HEK293T (cell line): Measurements from ENCODE around the gene CRTAC1.

ENCODE experiments used
- CTCF ChIA-PET: fragments of 350-600 bp; formaldehyde crosslinking; extraction: SDS; loops from one replicate; lab custom pipeline; 2021; ENCODE audit warnings: antibody characterized with exemption, inconsistent platforms; lab: Yijun Ruan, JAX
- POLR2A ChIA-PET: fragments of 350-600 bp; formaldehyde crosslinking; extraction: SDS; loops from one replicate; lab custom pipeline; 2020; ENCODE audit warnings: antibody characterized with exemption, inconsistent platforms; lab: Yijun Ruan, JAX
- DNase-seq: peaks from one replicate; pipeline ENCODE4 v3.0.0; 2012; ENCODE audit warnings: mixed read lengths; ENCODE audit errors: extremely low spot score
- ARNT ChIP-seq: fragments of 450-650 bp; IDR thresholded peaks from 2 replicates; pipeline ENCODE4 v1.6.1; 2017; ENCODE audit warnings: mild to moderate bottlenecking
- BHLHE40 ChIP-seq: fragments of 450-650 bp; IDR thresholded peaks from 2 replicates; pipeline ENCODE4 v1.6.1; 2016; ENCODE audit warnings: mild to moderate bottlenecking, moderate library complexity, borderline replicate concordance
- CTBP1 ChIP-seq: fragments of 450-650 bp; IDR thresholded peaks from 2 replicates; pipeline ENCODE4 v1.6.1; 2016; ENCODE audit warnings: borderline replicate concordance
- ELF4 ChIP-seq: fragments of 450-650 bp; IDR thresholded peaks from 2 replicates; pipeline ENCODE4 v1.6.1; 2017; ENCODE audit warnings: antibody characterized with exemption
- FOXA1 ChIP-seq: fragments of 450-650 bp; IDR thresholded peaks from 2 replicates; pipeline ENCODE4 v1.6.1; 2016; ENCODE audit warnings: mild to moderate bottlenecking
- FOXK2 ChIP-seq: fragments of 450-650 bp; IDR thresholded peaks from 2 replicates; pipeline ENCODE4 v1.6.1; 2016; ENCODE audit warnings: mild to moderate bottlenecking
- FOXM1 ChIP-seq: fragments of 450-650 bp; IDR thresholded peaks from 2 replicates; pipeline ENCODE4 v1.6.1; 2017; ENCODE audit warnings: mild to moderate bottlenecking, borderline replicate concordance
- HDGF ChIP-seq: fragments of 450-650 bp; IDR thresholded peaks from 2 replicates; pipeline ENCODE4 v1.6.1; 2017; ENCODE audit warnings: antibody characterized with exemption, borderline replicate concordance
- L3MBTL2 ChIP-seq: fragments of 450-650 bp; conservative IDR thresholded peaks from 2 replicates; pipeline ENCODE4 v1.6.1; 2016; ENCODE audit warnings: mild to moderate bottlenecking
- LEF1 ChIP-seq: fragments of 450-650 bp; IDR thresholded peaks from 2 replicates; pipeline ENCODE4 v1.6.1; 2017; ENCODE audit warnings: mild to moderate bottlenecking, borderline replicate concordance
- NFRKB ChIP-seq: fragments of 450-650 bp; IDR thresholded peaks from 2 replicates; pipeline ENCODE4 v1.6.1; 2016; ENCODE audit warnings: mild to moderate bottlenecking, moderate library complexity
- SP1 ChIP-seq: fragments of 450-650 bp; IDR thresholded peaks from 2 replicates; pipeline ENCODE4 v1.6.1; 2017
- SUZ12 ChIP-seq: fragments of 450-650 bp; IDR thresholded peaks from 2 replicates; pipeline ENCODE4 v1.6.1; 2016; ENCODE audit warnings: mild to moderate bottlenecking
- TARDBP ChIP-seq: fragments of 450-650 bp; IDR thresholded peaks from 2 replicates; pipeline ENCODE4 v1.6.1; 2016
- ZNF384 ChIP-seq: fragments of 450-650 bp; IDR thresholded peaks from 2 replicates; pipeline ENCODE4 v1.6.1; 2016
- TF ChIP-seq, protein P1 (sequence below): fragments of 450-650 bp; IDR thresholded peaks from 2 replicates; pipeline ENCODE4 v1.6.1; 2016

The CRTAC1 gene

GRCh38 chr10:97949462-97949861, 81.0 kb downstream of the CRTAC1 start:
- no peak for DNase-seq
- POLR2A ChIA-PET = no interaction called here
- no peak for TF ChIP-seq FOXM1
- no peak for TF ChIP-seq LEF1
- no peak for TF ChIP-seq CTBP1
- no peak for TF ChIP-seq ELF4
- no peak for TF ChIP-seq SP1
- TF ChIP-seq FOXA1 = no peak
- TF ChIP-seq ARNT = no peak
- no peak for TF ChIP-seq BHLHE40
- TF ChIP-seq ZNF384 = no peak
- TF ChIP-seq, protein P1, sequence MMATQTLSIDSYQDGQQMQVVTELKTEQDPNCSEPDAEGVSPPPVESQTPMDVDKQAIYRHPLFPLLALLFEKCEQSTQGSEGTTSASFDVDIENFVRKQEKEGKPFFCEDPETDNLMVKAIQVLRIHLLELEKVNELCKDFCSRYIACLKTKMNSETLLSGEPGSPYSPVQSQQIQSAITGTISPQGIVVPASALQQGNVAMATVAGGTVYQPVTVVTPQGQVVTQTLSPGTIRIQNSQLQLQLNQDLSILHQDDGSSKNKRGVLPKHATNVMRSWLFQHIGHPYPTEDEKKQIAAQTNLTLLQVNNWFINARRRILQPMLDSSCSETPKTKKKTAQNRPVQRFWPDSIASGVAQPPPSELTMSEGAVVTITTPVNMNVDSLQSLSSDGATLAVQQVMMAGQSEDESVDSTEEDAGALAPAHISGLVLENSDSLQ = no peak
- no peak for TF ChIP-seq HDGF
- TF ChIP-seq L3MBTL2 = no peak
- no peak for TF ChIP-seq TARDBP
- TF ChIP-seq SUZ12 = no peak
- CTCF ChIA-PET = interaction anchor here (0.6 kb wide), 1 partner anchor 90 kb away, joined by 3 read pairs; no protein-coding TSS in a partner anchor

DNA sequence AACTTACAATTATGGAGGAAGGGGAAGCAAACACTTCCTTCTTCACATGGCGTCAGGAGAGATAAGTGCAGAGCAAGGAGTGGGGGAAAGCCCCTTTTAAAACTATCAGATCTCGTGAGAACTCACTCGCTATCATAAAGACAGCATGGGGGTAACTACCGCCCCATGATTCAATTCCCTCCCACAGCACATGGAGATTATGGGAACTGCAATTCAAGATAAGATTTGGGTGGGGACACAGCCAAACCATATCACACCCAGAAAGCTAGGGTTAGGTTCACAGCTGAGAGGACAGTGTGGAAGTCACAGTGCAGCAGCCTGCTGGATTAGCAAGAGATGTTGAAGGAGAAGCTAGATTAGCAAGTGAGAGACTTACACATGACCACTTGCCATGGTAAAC, 81.6 kb downstream of the CRTAC1 start:
- no peak for DNase-seq
- POLR2A ChIA-PET = no interaction called here
- no peak for TF ChIP-seq HDGF
- no peak for TF ChIP-seq L3MBTL2
- TF ChIP-seq ARNT = no peak
- TF ChIP-seq FOXM1 = no peak
- TF ChIP-seq ZNF384 = no peak
- TF ChIP-seq TARDBP = no peak
- TF ChIP-seq BHLHE40 = no peak
- TF ChIP-seq, protein P1 = no peak
- no peak for TF ChIP-seq SP1
- no peak for TF ChIP-seq CTBP1
- TF ChIP-seq NFRKB = no peak
- TF ChIP-seq SUZ12 = no peak
- no peak for TF ChIP-seq FOXA1
- TF ChIP-seq FOXK2 = no peak
- TF ChIP-seq ELF4 = no peak
- no peak for TF ChIP-seq LEF1
- CTCF ChIA-PET = interaction anchor here (0.6 kb wide), 1 partner anchor 91 kb away, joined by 3 read pairs; no protein-coding TSS in a partner anchor

DNA sequence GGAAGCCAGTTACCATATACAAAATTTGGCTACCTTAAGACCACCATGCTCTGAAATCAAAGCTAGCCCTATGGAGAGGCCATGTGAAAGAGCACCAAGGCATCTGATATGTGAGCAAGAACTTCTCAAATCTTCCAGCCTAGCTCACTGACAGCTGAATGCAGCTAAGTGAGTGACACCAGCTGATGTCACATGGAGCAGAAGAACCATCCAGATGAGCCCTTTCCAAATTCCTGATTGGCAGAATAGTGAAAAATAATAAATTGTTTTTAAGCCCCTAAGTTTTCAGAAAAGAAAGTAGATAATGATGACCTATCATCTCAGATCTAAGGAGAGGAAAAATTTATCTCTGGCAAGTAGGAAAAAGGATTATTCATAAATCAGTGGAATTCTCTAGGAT, 85.6 kb downstream of the CRTAC1 start:
- POLR2A ChIA-PET = no interaction called here

DNA sequence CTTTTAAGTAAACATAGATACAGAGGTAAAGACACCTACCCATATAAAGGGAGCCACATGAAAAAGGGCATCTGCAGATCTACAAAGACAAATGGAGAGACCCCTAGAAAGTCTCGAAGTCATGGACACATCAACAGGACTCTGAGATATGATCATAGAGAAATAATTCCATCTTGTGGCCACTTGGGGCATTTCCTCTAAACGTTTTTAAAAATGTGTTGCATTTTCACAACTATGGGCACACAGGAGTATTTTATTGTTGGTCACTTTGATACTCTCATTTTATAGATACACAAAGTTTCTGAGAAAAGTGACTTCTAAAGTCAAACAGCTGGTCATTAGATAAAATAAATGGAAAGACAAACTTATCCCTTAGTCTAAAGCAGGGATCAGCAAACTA, 87.1 kb downstream of the CRTAC1 start:
- TF ChIP-seq, protein P1 = no peak
- TF ChIP-seq TARDBP (no peak), ELF4 (no peak), FOXA1 (no peak), NFRKB (no peak), HDGF (no peak), LEF1 (no peak), SP1 (no peak), SUZ12 (no peak), ZNF384 (no peak), FOXK2 (no peak), BHLHE40 (no peak), CTBP1 (no peak), L3MBTL2 (no peak), FOXM1 (no peak), ARNT (no peak)
- CTCF ChIA-PET = no interaction called here
- DNase-seq = no peak
- POLR2A ChIA-PET = no interaction called here

More for the DNA sequence above, 85.6 kb downstream of the CRTAC1 start:
- DNase-seq = no peak
- CTCF ChIA-PET = no interaction called here
- TF ChIP-seq BHLHE40 (no peak), TARDBP (no peak), SUZ12 (no peak), HDGF (no peak), NFRKB (no peak), LEF1 (no peak), SP1 (no peak), ELF4 (no peak), CTBP1 (no peak), FOXA1 (no peak), FOXM1 (no peak), ARNT (no peak), ZNF384 (no peak)
- TF ChIP-seq, protein P1 = no peak

DNA sequence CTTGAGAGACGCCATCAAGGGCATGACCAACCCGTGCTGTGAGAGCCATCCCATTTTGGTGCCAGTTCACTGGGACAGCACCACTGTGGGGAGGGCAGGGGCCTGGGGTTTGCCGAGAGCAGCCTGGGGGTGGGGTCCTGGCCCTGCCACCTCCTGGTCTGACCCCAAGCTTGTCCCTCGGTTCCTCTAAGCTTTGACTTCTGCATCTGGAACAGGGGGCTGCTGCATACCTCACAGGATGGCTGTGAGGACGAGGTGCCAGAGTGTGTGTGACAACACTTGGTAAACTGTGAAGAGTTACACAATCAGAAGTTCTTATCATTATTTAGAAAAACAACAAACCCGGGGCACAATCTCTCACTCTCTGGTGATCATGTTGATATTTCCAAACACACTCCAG, 89.9 kb downstream of the CRTAC1 start:
- ChIA-PET POLR2A (no interaction called here), CTCF (interaction anchor here (0.6 kb wide), 1 partner anchor 101 kb away, joined by 3 read pairs; no protein-coding TSS in a partner anchor)
- no peak for DNase-seq
- no peak for TF ChIP-seq FOXK2
- no peak for TF ChIP-seq SP1
- no peak for TF ChIP-seq SUZ12
- TF ChIP-seq TARDBP = no peak
- TF ChIP-seq, protein P1 = no peak
- no peak for TF ChIP-seq LEF1
- TF ChIP-seq CTBP1 = no peak
